NCI-H1092 treated with DMSO at 0.1 percent for 48 hours (cell line): Measurements from ENCODE around the gene DCLRE1B.

Experiments
- DNase-seq: peaks from one replicate; lab custom pipeline; 2025; lab: John Stamatoyannopoulos, UW

DCLRE1B gene

GRCh38 chr1:113928187-113928930, 23.2 kb downstream of the DCLRE1B start:
- DNase-seq, result no peak

- peak; percentile 90 for DNase-seq
These were observed 24.0 kb downstream of the DCLRE1B start, which contains the start of gene HIPK1 for GRCh38 chr1:113928941-113929749. HIPK1 (plus strand) TSS chr1:113929324.

- no peak for DNase-seq
These were observed 24.8 kb downstream of the DCLRE1B start for GRCh38 chr1:113929750-113930498.

- no peak for DNase-seq
These were observed 25.5 kb downstream of the DCLRE1B start for GRCh38 chr1:113930499-113931161.

- DNase-seq, result no peak
These were observed 26.3 kb downstream of the DCLRE1B start for GRCh38 chr1:113931451-113931851.

GRCh38 chr1:113934006-113934405, 28.9 kb downstream of the DCLRE1B start:
- DNase-seq, result no peak

- DNase-seq, result no peak
These were observed 29.5 kb downstream of the DCLRE1B start for GRCh38 chr1:113934511-113935055.

- DNase-seq, result no peak
These were observed 30.1 kb downstream of the DCLRE1B start for GRCh38 chr1:113935176-113935575.

GRCh38 chr1:113935970-113936369, 30.8 kb downstream of the DCLRE1B start:
- no peak for DNase-seq

GRCh38 chr1:113937146-113937545, 32.0 kb downstream of the DCLRE1B start:
- no peak for DNase-seq

- no peak for DNase-seq
These were observed 33.1 kb downstream of the DCLRE1B start for GRCh38 chr1:113938192-113938591.

GRCh38 chr1:113940365-113941244, 35.5 kb downstream of the DCLRE1B start:
- DNase-seq, result no peak

- DNase-seq, result no peak
These were observed 36.1 kb downstream of the DCLRE1B start for GRCh38 chr1:113941245-113941559.

- DNase-seq, result no peak
These were observed 37.4 kb downstream of the DCLRE1B start for GRCh38 chr1:113942527-113942926.

- DNase-seq, result no peak
These were observed 38.1 kb downstream of the DCLRE1B start for GRCh38 chr1:113943028-113943811.

- DNase-seq, result no peak
These were observed 40.2 kb downstream of the DCLRE1B start for GRCh38 chr1:113945329-113945728.

GRCh38 chr1:113946112-113946511, 41.0 kb downstream of the DCLRE1B start:
- no peak for DNase-seq

GRCh38 chr1:113946678-113947387, 41.7 kb downstream of the DCLRE1B start:
- DNase-seq, result no peak

- no peak for DNase-seq
These were observed 42.4 kb downstream of the DCLRE1B start for GRCh38 chr1:113947388-113948107.
